ENCODE results near the gene UGGT1. TPM values are rescaled to one million over a fixed set of nuclear protein-coding genes. Genes with fewer than 3 reads are reported as not detected.

UGGT1 gene
- total RNA-seq, 4 donors from 2014 or later = 38.8 to 57.2 (median 52.2) TPM

- intact Hi-C loops (cut with DNase I; ENCODE audit: low total_unique reads) = loop anchor here (5.0 kb wide), 1 partner anchor 65 kb away; the partner anchor contains the start of gene SAP130
- DNase-seq = no peak
- no peak overlapping the region for H3K4me3 ChIP-seq
These were observed 1.7 kb downstream of the UGGT1 start for GRCh38 chr2:128092656-128093055.

GRCh38 chr2:128093762-128094161, 2.8 kb downstream of the UGGT1 start:
- no peak for DNase-seq
- no peak overlapping the region for H3K27ac ChIP-seq
- peaks cover 0 to 10% (median 0%) of the 10 kb centered on the region in 4 donors for H3K36me3 ChIP-seq
- WGBS, 2 donors (ENCODE audit: low coverage in 1 of 2) = 81 to 86% methylated on average over 5 of the region's 5 CpGs
- H3K4me3 ChIP-seq = no peak overlapping the region
- H3K27me3 ChIP-seq = no peaks in the 10 kb centered on the region
- in situ Hi-C loops (cut with MboI; ENCODE audit: low pct_ligation_motif_present in 1 of 4, low pct_unique_long_range_greater_than_20kb in 1 of 4, low sequenced_read_pairs in 3 of 4) = loop anchor here in 1 of 4 donors (10.0 kb wide), 1 partner anchor 209 kb away; the partner anchor contains the start of gene AMMECR1L
- no peaks in the 10 kb centered on the region for H3K9me3 ChIP-seq
- intact Hi-C loops (cut with DNase I; ENCODE audit: low total_unique reads) = loop anchor here (5.0 kb wide), 1 partner anchor 66 kb away; the partner anchor contains the start of gene SAP130
- TF ChIP-seq POLR2AphosphoS5 (IDR thresholded peaks at IDR 0.05) = no peak
- TF ChIP-seq EP300 (IDR thresholded peaks at IDR 0.05; ENCODE audit: low read depth) = no peak
- TF ChIP-seq POLR2A (IDR thresholded peaks at IDR 0.05) = no peak
- TF ChIP-seq CTCF (IDR thresholded peaks at IDR 0.05) = no peak
- peaks cover 9 to 25% (median 12%) of the 10 kb centered on the region in 4 donors for H3K4me1 ChIP-seq

More at GRCh38 chr2:128092656-128093055, 1.7 kb downstream of the UGGT1 start:
- Histone ChIP-seq H3K4me1 (peaks cover 9 to 25% (median 12%) of the 10 kb centered on the region in 4 donors), H3K36me3 (peaks cover 0 to 3% (median 0%) of the 10 kb centered on the region in 4 donors), H3K9me3 (no peaks in the 10 kb centered on the region), H3K27me3 (no peaks in the 10 kb centered on the region), H3K27ac (no peak overlapping the region)
- in situ Hi-C loops (cut with MboI; ENCODE audit: low pct_ligation_motif_present in 1 of 4, low pct_unique_long_range_greater_than_20kb in 1 of 4, low sequenced_read_pairs in 3 of 4) = loop anchor here in 1 of 4 donors (10.0 kb wide), 1 partner anchor 208 kb away; the partner anchor contains the start of gene AMMECR1L
- WGBS, 2 donors (ENCODE audit: low coverage in 1 of 2) = 49 to 73% methylated on average over 2 to 3 of the region's 3 CpGs
- no peak for TF ChIP-seq CTCF (IDR thresholded peaks at IDR 0.05)
- TF ChIP-seq POLR2AphosphoS5 (IDR thresholded peaks at IDR 0.05) = no peak
- TF ChIP-seq EP300 (IDR thresholded peaks at IDR 0.05; ENCODE audit: low read depth) = no peak
- TF ChIP-seq POLR2A (IDR thresholded peaks at IDR 0.05) = no peak

- Histone ChIP-seq H3K36me3 (peaks cover 0 to 10% (median 2%) of the 10 kb centered on the region in 4 donors), H3K9me3 (no peaks in the 10 kb centered on the region), H3K27me3 (no peaks in the 10 kb centered on the region), H3K27ac (no peak overlapping the region), H3K4me1 (peaks cover 9 to 24% (median 12%) of the 10 kb centered on the region in 4 donors), H3K4me3 (no peak overlapping the region)
- WGBS, 2 donors (ENCODE audit: low coverage in 1 of 2) = 33 to 42% methylated on average over 1 to 3 of the region's 3 CpGs
- intact Hi-C loops (cut with DNase I; ENCODE audit: low total_unique reads) (no loop called here), in situ Hi-C loops (cut with MboI; ENCODE audit: low pct_ligation_motif_present in 1 of 4, low pct_unique_long_range_greater_than_20kb in 1 of 4, low sequenced_read_pairs in 3 of 4) (loop anchor here in 1 of 4 donors (10.0 kb wide), 1 partner anchor 210 kb away; the partner anchor contains the start of gene AMMECR1L)
- no peak for DNase-seq
- TF ChIP-seq CTCF (IDR thresholded peaks at IDR 0.05) = no peak
- TF ChIP-seq POLR2AphosphoS5 (IDR thresholded peaks at IDR 0.05) = no peak
- TF ChIP-seq POLR2A (IDR thresholded peaks at IDR 0.05) = no peak
- no peak for TF ChIP-seq EP300 (IDR thresholded peaks at IDR 0.05; ENCODE audit: low read depth)
These were observed 4.2 kb downstream of the UGGT1 start for GRCh38 chr2:128095201-128095600.

GRCh38 chr2:128103407-128103806, 12.4 kb downstream of the UGGT1 start:
- Histone ChIP-seq H3K9me3 (no peaks in the 10 kb centered on the region), H3K27me3 (no peaks in the 10 kb centered on the region), H3K36me3 (peaks cover 0 to 12% (median 2%) of the 10 kb centered on the region in 4 donors), H3K4me1 (no peaks in the 10 kb centered on the region), H3K4me3 (no peak overlapping the region), H3K27ac (no peak overlapping the region)
- DNase-seq = no peak
- in situ Hi-C loops (cut with MboI; ENCODE audit: low pct_ligation_motif_present in 1 of 4, low pct_unique_long_range_greater_than_20kb in 1 of 4, low sequenced_read_pairs in 3 of 4) = no loop called here
- intact Hi-C loops (cut with DNase I; ENCODE audit: low total_unique reads) = no loop called here
- no peak for TF ChIP-seq POLR2AphosphoS5 (IDR thresholded peaks at IDR 0.05)
- no peak for TF ChIP-seq EP300 (IDR thresholded peaks at IDR 0.05; ENCODE audit: low read depth)
- TF ChIP-seq POLR2A (IDR thresholded peaks at IDR 0.05) = no peak
- no peak for TF ChIP-seq CTCF (IDR thresholded peaks at IDR 0.05)
- WGBS, 2 donors (ENCODE audit: low coverage in 1 of 2) = 80 to 92% methylated on average over 1 of the region's 1 CpG
